Esophagus muscularis mucosa (tissue), 4 donors: ENCODE measurements around the gene ELOVL2.

ENCODE experiments used
- CTCF ChIP-seq, 3 experiments: fragments of 200-600 bp in 2 of 3; fragments of 450-650 bp in 1 of 3; sonication (generic) in 2 of 3; IDR thresholded peaks; one replicate each; pipeline ENCODE4 v1.5.1; 2017 to 2019; ENCODE audit warnings: antibody characterized with exemption in 3 of 3, mild to moderate bottlenecking in 2 of 3, moderate library complexity in 1 of 3
- EP300 ChIP-seq: sonication (generic); formaldehyde crosslinking; IDR thresholded peaks from one replicate; pipeline ENCODE4 v1.6.1; 2017; ENCODE audit warnings: antibody characterized with exemption
- POLR2A ChIP-seq: fragments of 450-650 bp; IDR thresholded peaks from one replicate; pipeline ENCODE4 v1.6.1; 2017; ENCODE audit warnings: antibody characterized with exemption, moderate library complexity, mild to moderate bottlenecking, low read depth
- POLR2AphosphoS5 ChIP-seq, 2 donors: sonication (generic); formaldehyde crosslinking; IDR thresholded peaks; one replicate each; pipeline ENCODE4 v1.6.1; 2017; ENCODE audit warnings: antibody characterized with exemption in 2 of 2

- TF ChIP-seq CTCF (IDR thresholded peaks at IDR 0.05) (no peak), POLR2A (no peak), POLR2AphosphoS5 (IDR thresholded peaks at IDR 0.05) (no peak), EP300 (no peak)
Observed at GRCh38 chr6:11015102-11015501, 29.0 kb downstream of the ELOVL2 start.
